Lower leg skin (tissue), 3 donors: ENCODE results near the gene TOMM20.
"Not testable (repeated sequence)": the region's sequence is repeated elsewhere in the genome, so short reads cannot be mapped to it uniquely, and the experiment has no call there.

ENCODE experiments used
- CTCF ChIP-seq, 3 donors: fragments of 450-650 bp; IDR thresholded peaks; one replicate each; pipeline ENCODE4 v1.5.1; 2016; ENCODE audit warnings: antibody characterized with exemption in 3 of 3, mild to moderate bottlenecking in 3 of 3, moderate library complexity in 2 of 3
- POLR2A ChIP-seq, 2 donors: fragments of 450-650 bp; IDR thresholded peaks; one replicate each; pipeline ENCODE4 v1.6.1; 2016 to 2017; ENCODE audit warnings: antibody characterized with exemption in 2 of 2, mild to moderate bottlenecking in 1 of 2, moderate library complexity in 1 of 2

- not testable (repeated sequence) for TF ChIP-seq CTCF, POLR2A (IDR thresholded peaks at IDR 0.05)
Observed at GRCh38 chr1:235097501-235097900, 31.1 kb downstream of the TOMM20 start.
